ENCODE measurements around the gene TJP1. TPM values are rescaled to one million over a fixed set of nuclear protein-coding genes. Genes with fewer than 3 reads are reported as not detected.
"Not testable (repeated sequence)": the region's sequence is repeated elsewhere in the genome, so short reads cannot be mapped to it uniquely, and the experiment has no call there.

TJP1 gene
- total RNA-seq, 2 experiments from 2014 or later, result not detected

DNA sequence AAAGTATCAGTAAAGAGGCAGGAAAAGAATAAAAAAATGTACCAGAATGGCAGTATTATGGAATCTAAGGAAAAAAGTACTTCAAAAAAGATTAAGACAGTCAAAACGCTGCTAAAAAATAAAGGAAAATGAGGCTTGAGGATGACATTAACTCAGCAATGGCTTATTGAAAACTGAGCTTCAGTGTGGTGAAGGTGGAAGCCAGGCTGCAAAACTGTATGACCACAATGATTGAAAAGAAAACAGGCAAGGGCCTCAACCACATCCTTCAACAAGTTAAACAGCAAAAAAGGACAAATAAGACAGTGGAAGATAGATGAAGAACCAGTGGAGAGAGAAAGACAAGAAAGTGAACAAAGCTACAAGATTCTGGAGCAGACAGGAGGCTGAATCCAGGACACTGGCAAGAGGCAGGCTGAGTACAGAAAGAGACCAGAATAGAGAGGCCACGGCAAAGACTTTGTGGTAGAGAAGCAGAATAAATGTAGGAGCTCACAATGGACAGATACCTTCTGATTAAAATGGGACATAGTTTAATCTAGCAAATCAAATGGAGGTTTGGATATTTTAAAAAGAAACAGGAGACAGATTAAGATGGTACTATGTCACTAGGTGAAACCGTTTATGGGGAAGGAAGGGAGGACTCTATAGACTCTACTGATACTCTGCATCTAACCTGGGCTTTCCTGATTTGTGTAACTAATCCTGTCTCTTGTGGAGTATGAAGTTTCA is 86.1 kb downstream of the TJP1 start:
- no peaks in the 10 kb centered on the region for H3K4me1 Mint-ChIP-seq (ENCODE audit: low read depth)
- H3K27ac Mint-ChIP-seq, result no peak overlapping the region
- CTCF ChIA-PET, result no interaction called here
- DNase-seq, result no peak
- H3K27me3 Mint-ChIP-seq, result peaks cover 2% of the 10 kb centered on the region
- H3K36me3 Mint-ChIP-seq (ENCODE audit: low read depth), result no peaks in the 10 kb centered on the region
- H3K4me3 Mint-ChIP-seq, result no peak overlapping the region
- TF ChIP-seq, protein P1, sequence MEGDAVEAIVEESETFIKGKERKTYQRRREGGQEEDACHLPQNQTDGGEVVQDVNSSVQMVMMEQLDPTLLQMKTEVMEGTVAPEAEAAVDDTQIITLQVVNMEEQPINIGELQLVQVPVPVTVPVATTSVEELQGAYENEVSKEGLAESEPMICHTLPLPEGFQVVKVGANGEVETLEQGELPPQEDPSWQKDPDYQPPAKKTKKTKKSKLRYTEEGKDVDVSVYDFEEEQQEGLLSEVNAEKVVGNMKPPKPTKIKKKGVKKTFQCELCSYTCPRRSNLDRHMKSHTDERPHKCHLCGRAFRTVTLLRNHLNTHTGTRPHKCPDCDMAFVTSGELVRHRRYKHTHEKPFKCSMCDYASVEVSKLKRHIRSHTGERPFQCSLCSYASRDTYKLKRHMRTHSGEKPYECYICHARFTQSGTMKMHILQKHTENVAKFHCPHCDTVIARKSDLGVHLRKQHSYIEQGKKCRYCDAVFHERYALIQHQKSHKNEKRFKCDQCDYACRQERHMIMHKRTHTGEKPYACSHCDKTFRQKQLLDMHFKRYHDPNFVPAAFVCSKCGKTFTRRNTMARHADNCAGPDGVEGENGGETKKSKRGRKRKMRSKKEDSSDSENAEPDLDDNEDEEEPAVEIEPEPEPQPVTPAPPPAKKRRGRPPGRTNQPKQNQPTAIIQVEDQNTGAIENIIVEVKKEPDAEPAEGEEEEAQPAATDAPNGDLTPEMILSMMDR (IDR thresholded peaks at IDR 0.05), result no peak
- POLR2A ChIA-PET, result no interaction called here
- ATAC-seq, result no peak
- H3K9me3 Mint-ChIP-seq, result no peaks in the 10 kb centered on the region
- intact Hi-C loops (cut with micrococcal nuclease), result no loop called here

DNA sequence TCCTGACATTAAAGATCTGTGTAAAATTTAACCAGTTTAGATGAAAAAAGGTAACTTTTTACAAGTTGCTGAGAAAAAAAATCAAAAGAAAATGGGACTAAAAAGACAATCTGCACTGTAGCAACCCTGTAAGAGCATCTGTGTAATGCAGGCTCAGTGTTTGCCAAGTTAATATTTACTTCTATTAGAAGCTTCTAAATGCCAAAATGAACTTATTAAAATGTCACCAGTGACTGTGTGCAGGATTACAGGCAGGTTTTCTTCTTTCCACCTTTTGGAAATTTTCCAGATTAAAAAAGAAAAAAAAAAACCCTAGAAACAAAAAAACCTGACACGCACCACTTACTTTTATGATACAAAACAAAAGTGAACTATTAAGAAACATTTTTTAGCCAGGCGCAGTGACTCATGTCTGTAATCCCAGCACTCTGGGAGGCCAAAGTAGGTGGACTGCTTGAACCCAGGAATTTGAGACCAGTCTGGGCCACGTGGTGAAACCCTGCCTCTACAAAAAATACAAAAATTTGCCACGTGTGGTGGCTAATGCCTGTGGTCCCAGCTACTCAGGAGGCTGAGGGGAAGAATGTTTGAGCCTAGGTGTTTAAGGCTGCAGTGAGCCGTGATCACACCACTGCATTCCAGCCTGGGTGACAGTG is 87.2 kb downstream of the TJP1 start:
- peaks cover 2% of the 10 kb centered on the region for H3K27me3 Mint-ChIP-seq
- no peak overlapping the region for H3K4me3 Mint-ChIP-seq
- H3K27ac Mint-ChIP-seq, result no peak overlapping the region
- ATAC-seq, result no peak
- no peaks in the 10 kb centered on the region for H3K9me3 Mint-ChIP-seq
- no peaks in the 10 kb centered on the region for H3K36me3 Mint-ChIP-seq (ENCODE audit: low read depth)
- intact Hi-C loops (cut with micrococcal nuclease), result no loop called here
- H3K4me1 Mint-ChIP-seq (ENCODE audit: low read depth), result no peaks in the 10 kb centered on the region
- TF ChIP-seq, protein P1 (IDR thresholded peaks at IDR 0.05), result no peak
- DNase-seq, result no peak
- ChIA-PET POLR2A (no interaction called here), CTCF (no interaction called here)

DNA sequence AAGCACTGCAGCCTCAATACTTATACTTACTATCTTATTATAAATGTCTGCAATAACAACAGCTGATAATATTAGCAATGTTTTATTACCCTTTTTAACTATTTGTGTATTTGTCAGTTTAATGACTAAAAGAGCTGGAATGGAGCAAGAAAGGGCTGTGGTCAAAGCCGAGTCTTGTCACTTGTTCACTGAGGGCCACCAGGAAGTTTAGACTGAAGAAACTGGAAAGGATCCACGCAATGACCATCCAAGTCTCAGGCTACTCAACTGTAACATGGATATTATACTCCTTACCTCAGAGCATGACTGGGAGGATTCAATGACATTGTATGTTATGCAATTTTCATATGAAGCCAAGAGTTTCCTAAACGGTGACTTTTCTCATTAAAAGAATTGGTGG is 90.4 kb downstream of the TJP1 start:
- no peak for DNase-seq
- no peaks in the 10 kb centered on the region for H3K9me3 Mint-ChIP-seq
- no peaks in the 10 kb centered on the region for H3K4me1 Mint-ChIP-seq (ENCODE audit: low read depth)
- intact Hi-C loops (cut with micrococcal nuclease), result no loop called here
- H3K36me3 Mint-ChIP-seq (ENCODE audit: low read depth), result no peaks in the 10 kb centered on the region
- POLR2A ChIA-PET, result no interaction called here
- ATAC-seq, result no peak
- H3K27me3 Mint-ChIP-seq, result peaks cover 4% of the 10 kb centered on the region
- H3K27ac Mint-ChIP-seq, result no peak overlapping the region
- CTCF ChIA-PET, result no interaction called here
- TF ChIP-seq, protein P1 (IDR thresholded peaks at IDR 0.05), result no peak
- H3K4me3 Mint-ChIP-seq, result no peak overlapping the region

DNA sequence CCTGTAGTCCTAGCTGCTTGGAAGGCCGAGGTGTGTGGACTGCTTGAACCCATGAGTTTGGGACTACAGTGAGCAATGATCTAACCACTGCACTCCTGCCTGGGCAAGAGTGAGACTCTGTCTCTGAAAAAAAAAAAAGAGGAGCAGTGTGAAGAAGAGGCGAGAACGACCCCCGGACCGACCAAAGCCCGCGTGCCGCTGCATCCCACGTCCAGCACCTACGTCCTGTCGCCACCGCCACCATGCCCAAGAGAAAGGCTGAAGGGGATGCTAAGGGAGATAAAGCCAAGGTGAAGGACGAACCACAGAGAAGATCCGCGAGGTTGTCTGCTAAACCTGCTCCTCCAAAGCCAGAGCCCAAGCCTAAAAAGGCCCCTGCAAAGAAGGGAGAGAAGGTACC is 91.8 kb downstream of the TJP1 start:
- H3K36me3 Mint-ChIP-seq (ENCODE audit: low read depth); H3K4me3 Mint-ChIP-seq; H3K9me3 Mint-ChIP-seq; intact Hi-C loops (cut with micrococcal nuclease); H3K27me3 Mint-ChIP-seq; CTCF ChIA-PET; H3K27ac Mint-ChIP-seq; H3K4me1 Mint-ChIP-seq (ENCODE audit: low read depth); ATAC-seq; DNase-seq; POLR2A ChIA-PET: not testable (repeated sequence)

DNA sequence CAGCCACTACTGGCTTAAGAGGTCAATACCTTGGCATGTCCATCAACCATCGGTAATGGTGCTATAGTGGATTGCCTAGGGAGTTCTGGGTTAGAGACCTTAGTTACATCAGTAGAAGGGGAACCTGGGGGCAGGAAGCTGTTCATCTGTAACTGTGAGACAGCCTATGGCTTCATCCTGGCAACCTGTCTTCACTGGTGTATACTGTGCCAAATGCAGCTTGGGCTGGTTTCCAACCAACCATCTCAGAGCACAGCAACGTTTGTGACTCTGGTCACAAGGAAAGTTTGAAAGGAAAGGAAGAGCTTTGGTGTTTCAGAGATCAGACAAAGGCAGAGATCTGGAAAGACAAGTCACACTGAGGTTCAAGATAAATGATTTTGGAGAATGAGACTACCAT is 93.8 kb downstream of the TJP1 start:
- Mint-ChIP-seq H3K27ac (no peak overlapping the region), H3K27me3 (peaks cover 8% of the 10 kb centered on the region), H3K4me3 (no peak overlapping the region), H3K4me1 (ENCODE audit: low read depth) (no peaks in the 10 kb centered on the region), H3K9me3 (no peaks in the 10 kb centered on the region), H3K36me3 (ENCODE audit: low read depth) (no peaks in the 10 kb centered on the region)
- ATAC-seq (no peak), DNase-seq (no peak)
- ChIA-PET CTCF (no interaction called here), POLR2A (no interaction called here)
- TF ChIP-seq, protein P1 (IDR thresholded peaks at IDR 0.05), result no peak
- intact Hi-C loops (cut with micrococcal nuclease), result no loop called here
